Measurements from ENCODE around the gene SP110.

The SP110 gene

GRCh38 chr2:230221493-230221892 is 1.7 kb upstream of the SP110 start:
- H3K27ac ChIP-seq, result peak overlapping the region; percentile 71; the same call in 1 of the 2 replicates
- no peak for TF ChIP-seq CTCF (conservative IDR thresholded peaks at IDR 0.05)

- TF ChIP-seq CTCF (conservative IDR thresholded peaks at IDR 0.05), result no peak
- H3K27ac ChIP-seq, result peak overlapping the region; percentile 71
Measured at GRCh38 chr2:230220347-230220969, 674 bp upstream of the SP110 start.

GRCh38 chr2:230218421-230218820 is 1.4 kb downstream of the SP110 start:
- H3K27ac ChIP-seq, result peak overlapping the region; percentile 50; the same call in 1 of the 2 replicates
- TF ChIP-seq CTCF (conservative IDR thresholded peaks at IDR 0.05), result no peak

- no peak for TF ChIP-seq CTCF (conservative IDR thresholded peaks at IDR 0.05)
- H3K27ac ChIP-seq, result peak overlapping the region; percentile 50
Measured at GRCh38 chr2:230217424-230217823, 2.4 kb downstream of the SP110 start.

- TF ChIP-seq CTCF (conservative IDR thresholded peaks at IDR 0.05), result no peak
- H3K27ac ChIP-seq, result peak overlapping the region; percentile 50
Measured at GRCh38 chr2:230216489-230216888, 3.3 kb downstream of the SP110 start.

GRCh38 chr2:230209422-230210051 is 10.2 kb downstream of the SP110 start:
- no peak overlapping the region for H3K27ac ChIP-seq
- no peak for TF ChIP-seq CTCF (conservative IDR thresholded peaks at IDR 0.05)

- no peak overlapping the region for H3K27ac ChIP-seq
- no peak for TF ChIP-seq CTCF (conservative IDR thresholded peaks at IDR 0.05)
Measured at GRCh38 chr2:230208576-230208975, 11.2 kb downstream of the SP110 start.

Data from VCaP (cell line).